ENCODE results near the gene AGPAT3. TPM values are rescaled to one million over a fixed set of nuclear protein-coding genes. Genes with fewer than 3 reads are reported as not detected.

The AGPAT3 gene
- total and polyA plus RNA-seq, 2 donors (not counting 3 experiments of a cell fraction or from before 2014, with no cell fraction given), result 39.9 to 76.7 TPM

GRCh38 chr21:43942621-43943020, 77.6 kb downstream of the AGPAT3 start:
- no TSS peak for BruUV-seq (replicated peaks)
- ChIA-PET CTCF (interaction anchor here (1.6 to 2.8 kb wide), 3 partner anchors 11 to 77 kb away, joined by 4 to 13 read pairs (median 7); no protein-coding TSS in a partner anchor), POLR2A (no interaction called here)
- Histone ChIP-seq H3K27ac (ENCODE audit: insufficient read depth, low read depth, low read length) (no peak overlapping the region), H3K9ac (replicated peaks; ENCODE audit: extremely low read depth, insufficient read depth, low read length) (no peak overlapping the region), H3K9me3 (replicated peaks; ENCODE audit: control insufficient read depth, insufficient read depth, low read length) (no peaks in the 10 kb centered on the region), H3K4me2 (ENCODE audit: insufficient read depth, low read length) (no peak overlapping the region), H2AFZ (ENCODE audit: low read depth, low read length) (no peak overlapping the region), H3K36me3 (ENCODE audit: control insufficient read depth in 2 of 2, extremely low read depth in 1 of 2, insufficient read depth in 2 of 2, low read length in 2 of 2) (peaks cover 0 to 4% of the 10 kb centered on the region in 2 experiments), H3K9me1 (replicated peaks; ENCODE audit: control insufficient read depth, extremely low read depth, insufficient read depth, low read length) (no peaks in the 10 kb centered on the region), H3K79me2 (ENCODE audit: control insufficient read depth, insufficient read depth, low read length) (peaks cover 14% of the 10 kb centered on the region), H4K20me1 (replicated peaks; ENCODE audit: control insufficient read depth, extremely low read depth, insufficient read depth, low read length) (no peaks in the 10 kb centered on the region), H3K4me1 (ENCODE audit: control insufficient read depth, extremely low read depth, insufficient read depth, low read length) (peaks cover 5% of the 10 kb centered on the region), H3K4me3 (replicated peaks in 1 of 3; ENCODE audit: insufficient read depth in 1 of 3, low read depth in 1 of 3, low read length in 3 of 3) (no peak overlapping the region), H3K27me3 (ENCODE audit: control insufficient read depth in 2 of 2, insufficient read depth in 2 of 2, low read length in 2 of 2) (no peaks in the 10 kb centered on the region)
- FAIRE-seq (no peak), DNase-seq (ENCODE audit: low read depth, low spot score) (no peak)
- intact Hi-C loops (cut with micrococcal nuclease) (no loop called here), dilution Hi-C loops (cut with MboI; ENCODE audit: extremely low pct_ligation_motif_present, low sequenced_read_pairs) (no loop called here)
- TF ChIP-seq JUN (IDR thresholded peaks at IDR 0.05; ENCODE audit: borderline replicate concordance, insufficient read depth, insufficient read length, low read depth) (no peak), GATA2 (IDR thresholded peaks at IDR 0.05; ENCODE audit: insufficient read depth, insufficient read length, low read depth, low read length) (no peak), MAX (IDR thresholded peaks at IDR 0.05; ENCODE audit: insufficient read depth, insufficient read length) (no peak), POLR2AphosphoS5 (IDR thresholded peaks at IDR 0.05; ENCODE audit: insufficient read depth, low read depth, low read length) (no peak), MYC (IDR thresholded peaks at IDR 0.05; ENCODE audit: low read depth, low read length) (no peak)

- no peaks in the 10 kb centered on the region for H3K9me3 ChIP-seq (replicated peaks; ENCODE audit: control insufficient read depth, insufficient read depth, low read length)
- peaks cover 4% of the 10 kb centered on the region for H3K4me1 ChIP-seq (ENCODE audit: control insufficient read depth, extremely low read depth, insufficient read depth, low read length)
- H3K9me1 ChIP-seq (replicated peaks; ENCODE audit: control insufficient read depth, extremely low read depth, insufficient read depth, low read length), result no peaks in the 10 kb centered on the region
- BruUV-seq (replicated peaks), result no TSS peak
- POLR2A ChIA-PET, result no interaction called here
- FAIRE-seq (no peak), DNase-seq (ENCODE audit: low read depth, low spot score) (no peak)
- peaks cover 13% of the 10 kb centered on the region for H3K79me2 ChIP-seq (ENCODE audit: control insufficient read depth, insufficient read depth, low read length)
- dilution Hi-C loops (cut with MboI; ENCODE audit: extremely low pct_ligation_motif_present, low sequenced_read_pairs), result no loop called here
- intact Hi-C loops (cut with micrococcal nuclease), result no loop called here
- H3K27ac ChIP-seq (ENCODE audit: insufficient read depth, low read depth, low read length), result no peak overlapping the region
- no peak overlapping the region for H2AFZ ChIP-seq (ENCODE audit: low read depth, low read length)
- H3K27me3 ChIP-seq (ENCODE audit: control insufficient read depth in 2 of 2, insufficient read depth in 2 of 2, low read length in 2 of 2), result no peaks in the 10 kb centered on the region
- no peak overlapping the region for H3K4me2 ChIP-seq (ENCODE audit: insufficient read depth, low read length)
- peaks cover 0 to 6% of the 10 kb centered on the region in 2 experiments for H3K36me3 ChIP-seq (ENCODE audit: control insufficient read depth in 2 of 2, extremely low read depth in 1 of 2, insufficient read depth in 2 of 2, low read length in 2 of 2)
- H4K20me1 ChIP-seq (replicated peaks; ENCODE audit: control insufficient read depth, extremely low read depth, insufficient read depth, low read length), result no peaks in the 10 kb centered on the region
- H3K9ac ChIP-seq (replicated peaks; ENCODE audit: extremely low read depth, insufficient read depth, low read length), result no peak overlapping the region
- no peak for TF ChIP-seq GATA2 (IDR thresholded peaks at IDR 0.05; ENCODE audit: insufficient read depth, insufficient read length, low read depth, low read length)
- no peak for TF ChIP-seq FOS (IDR thresholded peaks at IDR 0.05; ENCODE audit: borderline replicate concordance, insufficient read depth, low read length)
- TF ChIP-seq MYC (IDR thresholded peaks at IDR 0.05; ENCODE audit: low read depth, low read length), result no peak
- TF ChIP-seq EZH2 (IDR thresholded peaks at IDR 0.05; ENCODE audit: borderline replicate concordance, low read depth, low read length, severe bottlenecking), result no peak
- no peak for TF ChIP-seq POLR2A (IDR thresholded peaks at IDR 0.05; ENCODE audit: low read depth, low read length)
- no peak for TF ChIP-seq JUN (IDR thresholded peaks at IDR 0.05; ENCODE audit: borderline replicate concordance, insufficient read depth, insufficient read length, low read depth)
- TF ChIP-seq POLR2AphosphoS5 (IDR thresholded peaks at IDR 0.05; ENCODE audit: insufficient read depth, low read depth, low read length), result no peak
- no peak for TF ChIP-seq MAX (IDR thresholded peaks at IDR 0.05; ENCODE audit: insufficient read depth, insufficient read length)
- no peak for TF ChIP-seq CTCF (IDR thresholded peaks at IDR 0.05; ENCODE audit: extremely low read depth in 1 of 2, insufficient read depth in 1 of 2, low read depth in 1 of 2, low read length in 2 of 2)
- CTCF ChIA-PET, result no interaction called here
- no peak overlapping the region for H3K4me3 ChIP-seq (replicated peaks in 1 of 3; ENCODE audit: insufficient read depth in 1 of 3, low read depth in 1 of 3, low read length in 3 of 3)
Observed at GRCh38 chr21:43943512-43944077, 78.6 kb downstream of the AGPAT3 start.
